ENCODE measurements around the gene SUSD1.

DNA sequence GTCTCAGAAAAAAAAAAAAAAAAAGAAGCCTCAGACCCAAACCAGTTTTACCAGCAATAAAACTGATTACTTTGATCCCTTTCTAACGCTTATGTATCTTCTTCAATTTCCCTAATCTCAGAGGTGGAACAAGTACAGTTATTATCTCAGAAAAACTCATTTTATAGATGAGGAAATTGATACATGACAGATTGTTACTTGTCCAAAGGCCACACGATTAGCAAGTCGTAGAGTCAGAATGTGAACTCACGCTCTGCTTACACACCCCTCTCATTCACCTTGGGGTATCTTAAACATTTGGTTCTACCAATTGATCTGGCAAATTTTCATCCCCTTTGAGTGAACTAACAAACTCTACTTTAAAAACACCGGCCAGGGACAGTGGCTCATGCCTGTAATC, 110.2 kb downstream of the SUSD1 start:
- TF ChIP-seq CTCF (IDR thresholded peaks at IDR 0.05) (no peak), POLR2AphosphoS5 (IDR thresholded peaks at IDR 0.05; ENCODE audit: low read depth, low read length) (no peak), SIN3A (IDR thresholded peaks at IDR 0.05; ENCODE audit: borderline replicate concordance, insufficient read depth, low read depth, low read length) (no peak), TCF7L2 (IDR thresholded peaks at IDR 0.05; ENCODE audit: low read depth, low read length) (no peak), REST (IDR thresholded peaks at IDR 0.05; ENCODE audit: insufficient read depth in 1 of 2, low read depth in 2 of 2, low read length in 1 of 2) (no peak)
